MM.1S (cell line): ENCODE data around the gene BSN.

ENCODE experiments used
- CTCF ChIP-seq: fragments of 300-600 bp; sonication (generic); IDR thresholded peaks from 2 replicates; pipeline ENCODE4 v1.5.1; 2016; ENCODE audit warnings: antibody characterized with exemption, low read length, mixed read lengths
- EZH2 ChIP-seq: fragments of 300-600 bp; sonication (generic); optimal IDR thresholded peaks from 2 replicates; pipeline ENCODE3; 2017; ENCODE audit warnings: low read depth, mild to moderate bottlenecking, antibody characterized with exemption, low read length, mixed read lengths
- EZH2phosphoT487 ChIP-seq: fragments of 300-600 bp; sonication (generic); IDR thresholded peaks from 2 replicates; pipeline ENCODE4 v1.6.1; 2018; ENCODE audit warnings: antibody characterized with exemption, low read length

- no peak for TF ChIP-seq CTCF
- no peak for TF ChIP-seq EZH2
- TF ChIP-seq EZH2phosphoT487 = no peak
Observed at GRCh38 chr3:49553324-49553691, 969 bp upstream of the BSN start.
